Measurements from ENCODE around the gene CAB39L.

- TF ChIP-seq, protein P1, sequence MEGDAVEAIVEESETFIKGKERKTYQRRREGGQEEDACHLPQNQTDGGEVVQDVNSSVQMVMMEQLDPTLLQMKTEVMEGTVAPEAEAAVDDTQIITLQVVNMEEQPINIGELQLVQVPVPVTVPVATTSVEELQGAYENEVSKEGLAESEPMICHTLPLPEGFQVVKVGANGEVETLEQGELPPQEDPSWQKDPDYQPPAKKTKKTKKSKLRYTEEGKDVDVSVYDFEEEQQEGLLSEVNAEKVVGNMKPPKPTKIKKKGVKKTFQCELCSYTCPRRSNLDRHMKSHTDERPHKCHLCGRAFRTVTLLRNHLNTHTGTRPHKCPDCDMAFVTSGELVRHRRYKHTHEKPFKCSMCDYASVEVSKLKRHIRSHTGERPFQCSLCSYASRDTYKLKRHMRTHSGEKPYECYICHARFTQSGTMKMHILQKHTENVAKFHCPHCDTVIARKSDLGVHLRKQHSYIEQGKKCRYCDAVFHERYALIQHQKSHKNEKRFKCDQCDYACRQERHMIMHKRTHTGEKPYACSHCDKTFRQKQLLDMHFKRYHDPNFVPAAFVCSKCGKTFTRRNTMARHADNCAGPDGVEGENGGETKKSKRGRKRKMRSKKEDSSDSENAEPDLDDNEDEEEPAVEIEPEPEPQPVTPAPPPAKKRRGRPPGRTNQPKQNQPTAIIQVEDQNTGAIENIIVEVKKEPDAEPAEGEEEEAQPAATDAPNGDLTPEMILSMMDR (IDR thresholded peaks at IDR 0.05): no peak
- TF ChIP-seq POLR2A (IDR thresholded peaks at IDR 0.05): no peak
These were observed 100.1 kb downstream of the CAB39L start for GRCh38 chr13:49343731-49344130.
